GM19025 (cell line): ENCODE data around the gene PLXNB2.
"Not testable (repeated sequence)": the region's sequence is repeated elsewhere in the genome, so short reads cannot be mapped to it uniquely, and the experiment has no call there.

Source experiments
- ATAC-seq: cut with Tn5 transposase; IDR thresholded peaks from one replicate; pipeline ENCODE4 v1.9.1; 2021; ENCODE audit warnings: mild to moderate bottlenecking, low read depth, moderate library complexity; ENCODE audit not compliant: unreplicated experiment

Gene PLXNB2

GRCh38 chr22:50281957-50282356 is 25.5 kb downstream of the PLXNB2 start:
- ATAC-seq = no peak

GRCh38 chr22:50281384-50281760 is 26.1 kb downstream of the PLXNB2 start:
- ATAC-seq = no peak

- ATAC-seq = no peak
Observed at GRCh38 chr22:50280708-50281383, 26.6 kb downstream of the PLXNB2 start.

- no peak for ATAC-seq
Observed at GRCh38 chr22:50280022-50280707, 27.3 kb downstream of the PLXNB2 start.

GRCh38 chr22:50278956-50279619 is 28.4 kb downstream of the PLXNB2 start:
- ATAC-seq = no peak

- no peak for ATAC-seq
Observed at GRCh38 chr22:50278461-50278860, 29.0 kb downstream of the PLXNB2 start.

GRCh38 chr22:50277761-50278160 is 29.7 kb downstream of the PLXNB2 start:
- ATAC-seq = no peak

GRCh38 chr22:50276143-50276542 is 31.3 kb downstream of the PLXNB2 start:
- ATAC-seq = peak; percentile 67

GRCh38 chr22:50275181-50276055 is 32.0 kb downstream of the PLXNB2 start:
- no peak for ATAC-seq

GRCh38 chr22:50274771-50275170 is 32.7 kb downstream of the PLXNB2 start:
- no peak for ATAC-seq

- ATAC-seq = no peak
Observed at GRCh38 chr22:50274311-50274710, 33.1 kb downstream of the PLXNB2 start.

- not testable (repeated sequence) for ATAC-seq
Observed at GRCh38 chr22:50273781-50274180, 33.7 kb downstream of the PLXNB2 start.

GRCh38 chr22:50273352-50273751 is 34.1 kb downstream of the PLXNB2 start:
- ATAC-seq = not testable (repeated sequence)

GRCh38 chr22:50272044-50272802 is 35.2 kb downstream of the PLXNB2 start:
- ATAC-seq = no peak

- no peak for ATAC-seq
Observed at GRCh38 chr22:50271519-50271970, 35.9 kb downstream of the PLXNB2 start.

- no peak for ATAC-seq
Observed at GRCh38 chr22:50270666-50271394, 36.6 kb downstream of the PLXNB2 start.

GRCh38 chr22:50269970-50270665 is 37.3 kb downstream of the PLXNB2 start, which contains the start of gene MAPK11:
MAPK11 (minus strand) TSS chr22:50270380; CDS start chr22:50270292, 88 bp downstream.
- no peak for ATAC-seq

GRCh38 chr22:50269573-50269969 is 37.9 kb downstream of the PLXNB2 start:
- ATAC-seq = no peak
